Measurements from ENCODE around the gene ADAM10.

ADAM10 gene

GRCh38 chr15:58582160-58582559 lies 167.3 kb downstream of the ADAM10 start:
- H3K27ac ChIP-seq (ENCODE audit: low read length), result no peak overlapping the region
- H3K9ac ChIP-seq (ENCODE audit: low read length in 2 of 2), result no peak overlapping the region
- H3K9me3 ChIP-seq (ENCODE audit: control insufficient read depth in 2 of 2, low read length in 2 of 2), result peaks cover 0 to 5% of the 10 kb centered on the region in 2 donors
- H3K36me3 ChIP-seq (ENCODE audit: control insufficient read depth in 2 of 2, insufficient read depth in 2 of 2, low read length in 2 of 2), result no peaks in the 10 kb centered on the region
- H3K4me3 ChIP-seq (ENCODE audit: low read length in 2 of 2), result no peak overlapping the region
- H3K4me1 ChIP-seq (ENCODE audit: control insufficient read depth, insufficient read depth, low read length), result no peaks in the 10 kb centered on the region
- peaks cover 0 to 3% of the 10 kb centered on the region in 2 donors for H3K27me3 ChIP-seq (ENCODE audit: control insufficient read depth in 1 of 2, insufficient read depth in 2 of 2, low read length in 2 of 2)

- no peak overlapping the region for H3K4me3 ChIP-seq (ENCODE audit: low read length in 2 of 2)
- H3K27me3 ChIP-seq (ENCODE audit: control insufficient read depth in 1 of 2, insufficient read depth in 2 of 2, low read length in 2 of 2), result no peaks in the 10 kb centered on the region
- H3K27ac ChIP-seq (ENCODE audit: low read length), result no peak overlapping the region
- H3K9ac ChIP-seq (ENCODE audit: low read length in 2 of 2), result no peak overlapping the region
- no peaks in the 10 kb centered on the region for H3K4me1 ChIP-seq (ENCODE audit: control insufficient read depth, insufficient read depth, low read length)
- H3K36me3 ChIP-seq (ENCODE audit: control insufficient read depth in 2 of 2, insufficient read depth in 2 of 2, low read length in 2 of 2), result no peaks in the 10 kb centered on the region
- H3K9me3 ChIP-seq (ENCODE audit: control insufficient read depth in 2 of 2, low read length in 2 of 2), result no peaks in the 10 kb centered on the region
These were observed 172.8 kb downstream of the ADAM10 start for GRCh38 chr15:58576657-58577056.

- Histone ChIP-seq H3K9me3 (ENCODE audit: control insufficient read depth in 2 of 2, low read length in 2 of 2) (no peaks in the 10 kb centered on the region), H3K27ac (ENCODE audit: low read length) (no peak overlapping the region), H3K27me3 (ENCODE audit: control insufficient read depth in 1 of 2, insufficient read depth in 2 of 2, low read length in 2 of 2) (no peaks in the 10 kb centered on the region), H3K4me1 (ENCODE audit: control insufficient read depth, insufficient read depth, low read length) (no peaks in the 10 kb centered on the region), H3K4me3 (ENCODE audit: low read length in 2 of 2) (no peak overlapping the region), H3K9ac (ENCODE audit: low read length in 2 of 2) (no peak overlapping the region), H3K36me3 (ENCODE audit: control insufficient read depth in 2 of 2, insufficient read depth in 2 of 2, low read length in 2 of 2) (no peaks in the 10 kb centered on the region)
These were observed 174.3 kb downstream of the ADAM10 start for GRCh38 chr15:58575045-58575786.

GRCh38 chr15:58574631-58575030 lies 174.9 kb downstream of the ADAM10 start:
- Histone ChIP-seq H3K4me3 (ENCODE audit: low read length in 2 of 2) (no peak overlapping the region), H3K9ac (ENCODE audit: low read length in 2 of 2) (no peak overlapping the region), H3K36me3 (ENCODE audit: control insufficient read depth in 2 of 2, insufficient read depth in 2 of 2, low read length in 2 of 2) (no peaks in the 10 kb centered on the region), H3K4me1 (ENCODE audit: control insufficient read depth, insufficient read depth, low read length) (no peaks in the 10 kb centered on the region), H3K9me3 (ENCODE audit: control insufficient read depth in 2 of 2, low read length in 2 of 2) (no peaks in the 10 kb centered on the region), H3K27me3 (ENCODE audit: control insufficient read depth in 1 of 2, insufficient read depth in 2 of 2, low read length in 2 of 2) (no peaks in the 10 kb centered on the region), H3K27ac (ENCODE audit: low read length) (no peak overlapping the region)

- Histone ChIP-seq H3K4me1 (ENCODE audit: control insufficient read depth, insufficient read depth, low read length) (no peaks in the 10 kb centered on the region), H3K36me3 (ENCODE audit: control insufficient read depth in 2 of 2, insufficient read depth in 2 of 2, low read length in 2 of 2) (no peaks in the 10 kb centered on the region), H3K9me3 (ENCODE audit: control insufficient read depth in 2 of 2, low read length in 2 of 2) (no peaks in the 10 kb centered on the region), H3K4me3 (ENCODE audit: low read length in 2 of 2) (no peak overlapping the region), H3K27ac (ENCODE audit: low read length) (no peak overlapping the region), H3K27me3 (ENCODE audit: control insufficient read depth in 1 of 2, insufficient read depth in 2 of 2, low read length in 2 of 2) (no peaks in the 10 kb centered on the region), H3K9ac (ENCODE audit: low read length in 2 of 2) (no peak overlapping the region)
These were observed 176.2 kb downstream of the ADAM10 start for GRCh38 chr15:58573270-58573669.

GRCh38 chr15:58572521-58572920 lies 177.0 kb downstream of the ADAM10 start:
- no peak overlapping the region for H3K9ac ChIP-seq (ENCODE audit: low read length in 2 of 2)
- no peaks in the 10 kb centered on the region for H3K4me1 ChIP-seq (ENCODE audit: control insufficient read depth, insufficient read depth, low read length)
- no peaks in the 10 kb centered on the region for H3K27me3 ChIP-seq (ENCODE audit: control insufficient read depth in 1 of 2, insufficient read depth in 2 of 2, low read length in 2 of 2)
- H3K4me3 ChIP-seq (ENCODE audit: low read length in 2 of 2), result no peak overlapping the region
- H3K27ac ChIP-seq (ENCODE audit: low read length), result no peak overlapping the region
- H3K9me3 ChIP-seq (ENCODE audit: control insufficient read depth in 2 of 2, low read length in 2 of 2), result no peaks in the 10 kb centered on the region
- H3K36me3 ChIP-seq (ENCODE audit: control insufficient read depth in 2 of 2, insufficient read depth in 2 of 2, low read length in 2 of 2), result no peaks in the 10 kb centered on the region

- no peaks in the 10 kb centered on the region for H3K9me3 ChIP-seq (ENCODE audit: control insufficient read depth in 2 of 2, low read length in 2 of 2)
- no peaks in the 10 kb centered on the region for H3K36me3 ChIP-seq (ENCODE audit: control insufficient read depth in 2 of 2, insufficient read depth in 2 of 2, low read length in 2 of 2)
- no peaks in the 10 kb centered on the region for H3K4me1 ChIP-seq (ENCODE audit: control insufficient read depth, insufficient read depth, low read length)
- no peaks in the 10 kb centered on the region for H3K27me3 ChIP-seq (ENCODE audit: control insufficient read depth in 1 of 2, insufficient read depth in 2 of 2, low read length in 2 of 2)
- H3K9ac ChIP-seq (ENCODE audit: low read length in 2 of 2), result no peak overlapping the region
- H3K4me3 ChIP-seq (ENCODE audit: low read length in 2 of 2), result no peak overlapping the region
- H3K27ac ChIP-seq (ENCODE audit: low read length), result no peak overlapping the region
These were observed 178.0 kb downstream of the ADAM10 start for GRCh38 chr15:58571491-58571890.

- H3K36me3 ChIP-seq (ENCODE audit: control insufficient read depth in 2 of 2, insufficient read depth in 2 of 2, low read length in 2 of 2), result no peaks in the 10 kb centered on the region
- no peaks in the 10 kb centered on the region for H3K27me3 ChIP-seq (ENCODE audit: control insufficient read depth in 1 of 2, insufficient read depth in 2 of 2, low read length in 2 of 2)
- no peak overlapping the region for H3K4me3 ChIP-seq (ENCODE audit: low read length in 2 of 2)
- H3K9me3 ChIP-seq (ENCODE audit: control insufficient read depth in 2 of 2, low read length in 2 of 2), result no peaks in the 10 kb centered on the region
- no peaks in the 10 kb centered on the region for H3K4me1 ChIP-seq (ENCODE audit: control insufficient read depth, insufficient read depth, low read length)
- H3K9ac ChIP-seq (ENCODE audit: low read length in 2 of 2), result no peak overlapping the region
- no peak overlapping the region for H3K27ac ChIP-seq (ENCODE audit: low read length)
These were observed 180.1 kb downstream of the ADAM10 start for GRCh38 chr15:58569455-58569854.

- no peaks in the 10 kb centered on the region for H3K4me1 ChIP-seq (ENCODE audit: control insufficient read depth, insufficient read depth, low read length)
- no peaks in the 10 kb centered on the region for H3K27me3 ChIP-seq (ENCODE audit: control insufficient read depth in 1 of 2, insufficient read depth in 2 of 2, low read length in 2 of 2)
- no peaks in the 10 kb centered on the region for H3K9me3 ChIP-seq (ENCODE audit: control insufficient read depth in 2 of 2, low read length in 2 of 2)
- H3K4me3 ChIP-seq (ENCODE audit: low read length in 2 of 2), result no peak overlapping the region
- no peaks in the 10 kb centered on the region for H3K36me3 ChIP-seq (ENCODE audit: control insufficient read depth in 2 of 2, insufficient read depth in 2 of 2, low read length in 2 of 2)
- H3K9ac ChIP-seq (ENCODE audit: low read length in 2 of 2), result no peak overlapping the region
- H3K27ac ChIP-seq (ENCODE audit: low read length), result no peak overlapping the region
These were observed 181.3 kb downstream of the ADAM10 start for GRCh38 chr15:58568157-58568571.

GRCh38 chr15:58566029-58566428 lies 183.5 kb downstream of the ADAM10 start:
- H3K36me3 ChIP-seq (ENCODE audit: control insufficient read depth in 2 of 2, insufficient read depth in 2 of 2, low read length in 2 of 2), result no peaks in the 10 kb centered on the region
- H3K9ac ChIP-seq (ENCODE audit: low read length in 2 of 2), result no peak overlapping the region
- H3K9me3 ChIP-seq (ENCODE audit: control insufficient read depth in 2 of 2, low read length in 2 of 2), result no peaks in the 10 kb centered on the region
- no peak overlapping the region for H3K27ac ChIP-seq (ENCODE audit: low read length)
- H3K27me3 ChIP-seq (ENCODE audit: control insufficient read depth in 1 of 2, insufficient read depth in 2 of 2, low read length in 2 of 2), result no peaks in the 10 kb centered on the region
- no peak overlapping the region for H3K4me3 ChIP-seq (ENCODE audit: low read length in 2 of 2)
- H3K4me1 ChIP-seq (ENCODE audit: control insufficient read depth, insufficient read depth, low read length), result no peaks in the 10 kb centered on the region

- H3K9ac ChIP-seq (ENCODE audit: low read length in 2 of 2), result no peak overlapping the region
- H3K4me1 ChIP-seq (ENCODE audit: control insufficient read depth, insufficient read depth, low read length), result no peaks in the 10 kb centered on the region
- no peaks in the 10 kb centered on the region for H3K27me3 ChIP-seq (ENCODE audit: control insufficient read depth in 1 of 2, insufficient read depth in 2 of 2, low read length in 2 of 2)
- no peaks in the 10 kb centered on the region for H3K9me3 ChIP-seq (ENCODE audit: control insufficient read depth in 2 of 2, low read length in 2 of 2)
- no peak overlapping the region for H3K27ac ChIP-seq (ENCODE audit: low read length)
- H3K36me3 ChIP-seq (ENCODE audit: control insufficient read depth in 2 of 2, insufficient read depth in 2 of 2, low read length in 2 of 2), result no peaks in the 10 kb centered on the region
- no peak overlapping the region for H3K4me3 ChIP-seq (ENCODE audit: low read length in 2 of 2)
These were observed 183.9 kb downstream of the ADAM10 start for GRCh38 chr15:58565619-58566018.
